Hepatocyte (in vitro differentiated cells): ENCODE measurements around the gene SCN1B.

Experiments
- EZH2 ChIP-seq: fragments of 200-600 bp; sonication (generic); IDR thresholded peaks from 2 replicates; pipeline ENCODE4 v1.6.1; 2016; ENCODE audit warnings: antibody characterized with exemption, mild to moderate bottlenecking, borderline replicate concordance
- EZH2phosphoT487 ChIP-seq: fragments of 200-600 bp; sonication (generic); IDR thresholded peaks from one replicate; pipeline ENCODE4 v1.6.1; 2018; ENCODE audit warnings: antibody characterized with exemption, mild to moderate bottlenecking, low read depth, moderate library complexity; ENCODE audit not compliant: unreplicated experiment, severe bottlenecking
- TF ChIP-seq, protein P1 (sequence below): fragments of 200-600 bp; sonication (generic); IDR thresholded peaks from 2 replicates; pipeline ENCODE4 v1.5.1; 2016; ENCODE audit warnings: antibody characterized with exemption, mild to moderate bottlenecking; ENCODE audit not compliant: poor library complexity

DNA sequence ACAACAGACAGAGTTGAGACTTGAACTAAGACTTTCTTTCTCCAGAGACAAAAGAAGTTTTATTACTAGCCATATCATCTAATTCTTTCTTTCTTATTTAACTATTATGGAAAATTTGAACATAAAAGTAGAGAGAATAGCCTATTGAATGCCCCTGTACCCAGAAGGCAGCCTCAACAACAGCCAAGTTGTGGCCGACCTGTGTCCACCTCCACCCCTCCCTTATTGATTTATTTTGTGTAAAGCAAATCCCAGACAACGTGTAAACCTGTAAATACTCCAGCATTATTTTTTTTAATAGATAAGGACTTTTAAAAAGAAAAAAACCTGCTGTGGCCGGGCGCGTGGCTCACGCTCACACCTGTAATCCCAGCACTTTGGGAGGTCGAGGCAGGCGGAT is 59.3 kb downstream of the SCN1B start:
- TF ChIP-seq, protein P1, sequence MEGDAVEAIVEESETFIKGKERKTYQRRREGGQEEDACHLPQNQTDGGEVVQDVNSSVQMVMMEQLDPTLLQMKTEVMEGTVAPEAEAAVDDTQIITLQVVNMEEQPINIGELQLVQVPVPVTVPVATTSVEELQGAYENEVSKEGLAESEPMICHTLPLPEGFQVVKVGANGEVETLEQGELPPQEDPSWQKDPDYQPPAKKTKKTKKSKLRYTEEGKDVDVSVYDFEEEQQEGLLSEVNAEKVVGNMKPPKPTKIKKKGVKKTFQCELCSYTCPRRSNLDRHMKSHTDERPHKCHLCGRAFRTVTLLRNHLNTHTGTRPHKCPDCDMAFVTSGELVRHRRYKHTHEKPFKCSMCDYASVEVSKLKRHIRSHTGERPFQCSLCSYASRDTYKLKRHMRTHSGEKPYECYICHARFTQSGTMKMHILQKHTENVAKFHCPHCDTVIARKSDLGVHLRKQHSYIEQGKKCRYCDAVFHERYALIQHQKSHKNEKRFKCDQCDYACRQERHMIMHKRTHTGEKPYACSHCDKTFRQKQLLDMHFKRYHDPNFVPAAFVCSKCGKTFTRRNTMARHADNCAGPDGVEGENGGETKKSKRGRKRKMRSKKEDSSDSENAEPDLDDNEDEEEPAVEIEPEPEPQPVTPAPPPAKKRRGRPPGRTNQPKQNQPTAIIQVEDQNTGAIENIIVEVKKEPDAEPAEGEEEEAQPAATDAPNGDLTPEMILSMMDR: no peak
- TF ChIP-seq EZH2phosphoT487 (no peak), EZH2 (no peak)
